Tongue (tissue), 2 donors: ENCODE measurements around the gene WSB1. TPM values are rescaled to one million over a fixed set of nuclear protein-coding genes. Genes with fewer than 3 reads are reported as not detected.

Source experiments
- DNase-seq: peaks from one replicate; pipeline ENCODE4 v3.0.0-alpha.2; 2015
- total RNA-seq: library from RNA; depleted of rRNA; stranded (reverse); fragments of >200 nt; gene quantifications from one replicate; pipeline ENCODE4 v1.2.3, GENCODE V29; 2014

WSB1 gene
- total RNA-seq, 1 donor from 2014 or later = 226 TPM

GRCh38 chr17:27339198-27339835, 45.4 kb downstream of the WSB1 start:
- no peak for DNase-seq

DNA sequence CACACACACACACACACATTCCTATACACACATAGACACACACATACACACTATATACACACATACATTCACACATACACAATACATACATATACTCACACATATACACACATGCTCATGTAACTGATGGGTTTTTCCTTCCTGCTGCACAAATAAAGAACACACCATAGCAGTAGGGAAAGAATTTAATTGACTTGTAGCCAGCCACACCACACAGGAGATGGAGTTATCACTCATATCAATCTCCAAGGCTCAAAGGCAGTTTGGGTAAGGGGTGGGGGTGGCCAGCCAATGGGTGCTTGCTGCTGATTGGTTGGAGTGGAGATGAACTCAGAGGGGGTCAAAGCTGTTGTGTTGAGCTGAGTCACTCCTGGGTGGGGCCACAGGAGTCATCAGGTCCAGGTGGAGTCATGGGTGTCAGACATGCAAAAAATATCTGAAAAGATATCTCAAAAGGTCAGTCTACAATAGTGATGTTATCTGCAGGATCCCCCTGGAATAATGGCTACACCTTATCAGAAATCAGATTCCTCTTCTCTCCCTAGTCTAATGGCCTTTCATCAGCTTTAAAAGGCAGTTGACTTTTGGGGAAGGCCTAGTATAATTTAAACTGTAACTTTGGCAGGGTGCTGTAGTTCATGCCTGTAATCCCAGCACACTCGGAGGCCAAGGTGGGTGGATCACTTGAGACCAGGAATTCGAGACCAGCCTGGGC, 46.1 kb downstream of the WSB1 start:
- no peak for DNase-seq

GRCh38 chr17:27340575-27340974, 46.7 kb downstream of the WSB1 start:
- no peak for DNase-seq

GRCh38 chr17:27341041-27341471, 47.1 kb downstream of the WSB1 start:
- DNase-seq = peak; percentile 58

GRCh38 chr17:27342059-27342458, 48.1 kb downstream of the WSB1 start:
- no peak for DNase-seq

- DNase-seq = no peak
Measured at GRCh38 chr17:27343294-27343693, 49.4 kb downstream of the WSB1 start.

GRCh38 chr17:27343977-27344607, 50.2 kb downstream of the WSB1 start:
- no peak for DNase-seq

DNA sequence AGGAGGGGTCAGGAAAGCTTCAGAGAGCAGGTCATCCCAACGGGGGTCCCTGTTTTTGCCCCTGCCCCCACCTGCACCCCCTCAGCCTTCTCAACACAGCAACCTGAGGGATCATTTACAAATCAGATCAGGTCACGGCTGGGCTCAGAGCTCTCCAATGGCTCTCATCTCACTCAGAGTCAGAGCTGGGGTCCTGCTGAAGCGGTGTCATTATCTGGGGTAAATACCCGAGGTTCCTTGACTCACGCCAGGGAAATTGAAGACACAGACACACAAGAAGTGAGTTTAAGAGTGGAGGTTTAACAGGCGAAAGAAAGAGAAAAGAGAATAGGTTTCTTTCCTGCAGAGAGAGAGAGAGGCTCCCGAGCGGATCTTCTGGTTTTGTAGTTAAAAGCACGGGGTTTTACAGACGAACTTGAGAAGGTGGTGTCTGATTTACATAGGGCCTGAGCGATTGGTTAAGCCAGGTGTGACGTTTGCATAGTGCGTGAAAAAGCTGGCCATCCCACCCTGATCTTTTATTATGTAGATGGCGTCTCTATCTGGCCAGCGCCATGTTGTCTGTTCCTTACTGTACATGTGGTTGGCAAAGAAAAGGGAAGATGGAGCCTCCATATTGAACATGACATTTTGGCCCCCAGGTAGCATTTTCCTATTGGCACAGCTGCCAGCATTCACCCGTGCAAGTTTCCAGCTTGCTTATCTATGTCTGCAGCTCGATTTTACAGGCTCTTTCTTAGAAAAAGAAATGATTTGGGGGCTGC, 51.4 kb downstream of the WSB1 start:
- DNase-seq = peak; percentile 85

DNA sequence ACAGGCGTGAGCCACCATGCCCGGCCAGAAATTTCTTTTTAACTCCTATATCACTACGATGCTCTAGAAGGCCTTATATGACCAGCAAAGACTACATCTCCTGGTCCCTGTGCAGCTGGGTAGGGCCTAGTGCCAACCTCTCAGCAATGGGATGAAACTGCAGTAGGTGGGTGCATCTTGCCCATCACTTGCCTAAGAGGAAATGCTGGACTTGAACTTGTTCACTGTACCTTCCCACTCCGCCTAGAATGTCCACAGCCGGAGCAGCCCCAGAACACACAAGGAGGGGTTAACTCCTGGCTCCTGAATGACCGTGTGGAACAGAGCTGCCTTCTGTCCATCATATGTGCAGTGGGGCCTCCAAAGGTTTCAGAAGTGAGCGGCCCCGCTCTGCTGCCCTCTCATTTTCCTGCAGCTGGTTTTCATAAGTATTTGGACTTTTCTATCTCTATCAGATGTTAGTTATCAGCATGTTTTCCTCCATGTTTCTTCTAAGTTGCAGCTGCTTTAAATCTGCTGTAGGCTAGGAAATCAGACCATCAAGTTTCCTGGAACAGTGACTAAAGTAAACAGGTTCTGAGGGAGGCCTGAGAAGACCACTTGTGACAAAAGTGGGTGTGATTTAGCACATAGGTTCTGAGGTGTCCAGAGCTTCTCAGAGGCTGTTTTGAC, 52.5 kb downstream of the WSB1 start:
- DNase-seq = no peak

GRCh38 chr17:27348196-27348595, 54.3 kb downstream of the WSB1 start:
- no peak for DNase-seq

DNA sequence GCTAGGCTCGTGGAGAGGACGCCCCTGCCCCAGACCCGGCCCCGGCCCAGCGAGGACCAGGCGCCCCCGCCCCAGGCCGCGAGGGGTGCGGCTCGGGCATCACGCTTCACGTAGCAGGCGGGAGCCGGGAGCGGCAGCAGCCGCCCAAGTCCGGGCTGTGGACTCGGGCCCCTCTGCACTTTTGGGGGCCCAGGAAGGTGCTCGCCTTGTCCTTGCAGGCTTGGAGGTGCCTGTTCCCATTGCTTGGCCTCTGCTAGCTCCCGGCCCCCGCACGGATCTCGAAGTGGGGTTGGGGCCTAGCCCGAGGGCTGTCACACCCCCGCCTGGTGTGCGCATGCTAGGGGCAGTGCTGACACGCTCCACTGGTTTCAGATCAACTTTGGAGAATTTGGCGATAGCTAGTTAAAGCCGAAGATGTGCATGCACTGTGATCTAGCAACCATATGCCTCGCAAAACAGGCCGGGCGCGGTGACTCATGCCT, 55.7 kb downstream of the WSB1 start:
- no peak for DNase-seq

- DNase-seq = no peak
Measured at GRCh38 chr17:27351759-27352158, 57.8 kb downstream of the WSB1 start.

- DNase-seq = no peak
Measured at GRCh38 chr17:27352448-27353032, 58.6 kb downstream of the WSB1 start.

GRCh38 chr17:27353033-27353460, 59.1 kb downstream of the WSB1 start:
- DNase-seq = no peak

- peak; percentile 94 for DNase-seq
Measured at GRCh38 chr17:27353461-27354050, 59.6 kb downstream of the WSB1 start.

GRCh38 chr17:27354051-27354490, 60.2 kb downstream of the WSB1 start:
- DNase-seq = no peak

DNA sequence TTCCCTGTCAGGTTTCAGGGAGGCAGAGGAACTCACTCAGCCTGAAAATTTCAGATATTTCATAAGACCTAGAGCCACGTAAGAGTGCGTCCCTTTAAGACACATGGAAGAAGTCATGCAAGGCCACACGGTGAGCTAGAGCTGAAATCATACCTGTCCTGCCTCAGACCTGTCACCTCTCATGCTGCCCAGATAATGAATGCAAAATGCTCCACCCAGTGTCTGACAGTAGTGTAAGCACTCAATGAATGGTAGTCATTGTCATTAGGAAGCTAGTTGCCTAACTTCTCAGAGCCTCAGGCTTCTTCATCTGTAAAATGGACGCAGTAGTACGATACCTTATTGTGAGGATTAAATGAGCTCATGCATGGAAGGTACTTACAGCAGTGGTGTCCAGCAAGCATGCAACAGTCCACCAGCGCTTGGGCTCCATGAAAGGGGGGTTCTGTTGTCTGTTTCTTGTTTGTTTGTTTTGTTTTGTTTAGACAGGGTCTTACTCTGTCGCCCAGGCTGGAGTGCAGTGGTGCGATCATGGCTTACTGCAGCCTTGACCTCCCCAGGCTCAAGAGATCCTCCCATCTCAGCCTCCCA, 60.7 kb downstream of the WSB1 start:
- no peak for DNase-seq

DNA sequence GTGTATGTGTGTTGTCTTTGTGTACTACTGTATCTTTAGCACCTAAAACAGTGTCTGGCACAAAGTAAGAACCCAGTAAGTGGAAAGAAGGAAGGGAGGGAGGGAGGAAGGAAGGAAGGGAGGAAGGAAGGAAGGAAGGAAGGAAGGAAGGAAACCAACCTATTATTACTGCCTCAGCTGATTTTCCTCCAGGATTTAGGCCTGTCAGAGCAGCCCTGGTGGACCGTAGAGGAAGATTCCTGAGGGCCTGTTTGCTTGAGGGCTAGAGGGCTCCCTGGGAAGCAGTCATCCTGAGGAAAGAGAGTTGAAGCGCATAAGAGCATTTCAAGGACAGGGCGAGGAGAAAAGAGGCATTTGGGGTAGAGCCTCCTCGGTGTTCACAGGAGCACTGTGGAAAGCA, 61.5 kb downstream of the WSB1 start:
- no peak for DNase-seq

GRCh38 chr17:27356091-27356705, 62.3 kb downstream of the WSB1 start:
- DNase-seq = no peak

DNA sequence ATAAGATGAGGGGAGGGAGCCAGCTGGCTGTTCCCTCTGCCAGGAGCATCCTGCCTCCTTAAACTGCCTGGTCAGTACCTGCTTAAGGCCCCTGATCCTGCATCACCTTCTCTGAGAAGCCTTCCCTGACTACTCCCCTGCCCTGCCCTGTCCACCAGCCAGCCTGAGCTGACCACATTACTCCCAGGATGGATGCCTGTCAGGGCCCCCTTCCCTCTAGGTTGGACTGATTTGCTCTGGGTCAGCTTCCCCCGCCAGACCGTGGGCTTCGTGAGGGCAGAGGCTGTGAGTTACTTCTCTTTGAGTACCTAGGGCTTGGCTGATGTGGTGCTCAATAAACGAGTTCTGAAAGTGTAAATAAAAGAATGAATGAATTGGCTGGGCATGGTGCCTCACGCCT, 63.3 kb downstream of the WSB1 start:
- DNase-seq = no peak
